ENCODE data around the gene SNRPB. TPM values are rescaled to one million over a fixed set of nuclear protein-coding genes. Genes with fewer than 3 reads are reported as not detected.

Gene SNRPB
- total and polyA plus RNA-seq, 5 experiments from 2014 or later: 99.0 to 245 (median 218) TPM

Other genes with a start within 250 kb of the SNRPB start
- gene TGM3, start 174.8 kb downstream of the SNRPB start, total RNA-seq: not detected
- not detected for gene TGM3, start 174.8 kb downstream of the SNRPB start, polyA plus RNA-seq
- gene TGM6, start 89.9 kb downstream of the SNRPB start, total RNA-seq: not detected
- not detected for gene TGM6, start 89.9 kb downstream of the SNRPB start, polyA plus RNA-seq
- gene ZNF343, start 38.1 kb upstream of the SNRPB start, total RNA-seq: 10 to 100 TPM; 13.3 to 14.2 TPM
- gene ZNF343, start 38.1 kb upstream of the SNRPB start, polyA plus RNA-seq: 1 to 10 TPM; 1.7 to 5.0 (median 3.2) TPM
- not detected for gene TMC2, start 65.8 kb upstream of the SNRPB start, total RNA-seq
- not detected for gene TMC2, start 65.8 kb upstream of the SNRPB start, polyA plus RNA-seq
- 100 to 1,000 TPM; 271 to 279 TPM for gene NOP56, start 181.8 kb upstream of the SNRPB start, total RNA-seq
- gene NOP56, start 181.8 kb upstream of the SNRPB start, polyA plus RNA-seq: 100 to 1,000 TPM in 2 of 3 donors, 10 to 100 TPM in 1; 72.3 to 115 (median 107) TPM
- gene IDH3B, start 193.4 kb upstream of the SNRPB start, total RNA-seq: 100 to 1,000 TPM; 121 to 126 TPM
- 100 to 1,000 TPM in 2 of 3 donors, 10 to 100 TPM in 1; 95.6 to 126 (median 115) TPM for gene IDH3B, start 193.4 kb upstream of the SNRPB start, polyA plus RNA-seq
- gene EBF4, start 222.0 kb upstream of the SNRPB start, total RNA-seq: 10 to 100 TPM; 14.3 to 14.9 TPM
- gene EBF4, start 222.0 kb upstream of the SNRPB start, polyA plus RNA-seq: 1 to 10 TPM in 1 of 3 donors, under 1 TPM in 2; 0.37 to 2.2 (median 0.88) TPM